Measurements from ENCODE around the gene ZNF668.

The ZNF668 gene

DNA sequence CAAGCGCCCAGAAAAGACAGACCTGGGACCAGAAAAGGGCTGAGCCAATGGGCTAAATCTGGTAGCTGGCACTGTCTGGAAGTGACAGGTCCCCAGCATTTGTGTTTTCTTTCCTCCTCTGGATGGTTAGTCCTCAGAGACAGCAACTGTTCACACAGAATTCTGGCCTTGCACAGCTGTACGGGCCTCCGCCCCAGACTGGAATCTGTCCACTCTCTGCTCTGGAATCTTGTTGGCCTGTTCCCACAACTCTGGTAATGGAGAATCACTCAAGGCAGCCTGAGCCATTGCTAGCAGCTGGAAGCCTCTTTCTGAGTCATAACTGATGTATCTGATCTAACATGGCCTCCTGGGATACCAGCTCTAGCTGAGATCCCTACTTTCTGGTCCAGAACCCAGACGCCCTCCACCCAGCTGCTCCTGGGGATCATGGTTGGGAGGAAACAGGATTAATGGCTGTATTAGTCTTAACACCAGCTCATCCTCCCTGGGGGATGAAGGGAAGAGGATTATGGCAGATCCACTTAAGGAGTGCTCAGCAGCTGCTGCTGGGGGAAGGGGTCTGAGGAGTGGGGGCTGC lies 9.1 kb downstream of the ZNF668 start:
- H3K4me3 ChIP-seq (ENCODE audit: low read length in 2 of 2): no peak overlapping the region
- peaks cover 26 to 54% of the 10 kb centered on the region in 2 donors for H3K36me3 ChIP-seq (replicated peaks in 1 of 2; ENCODE audit: control insufficient read depth in 2 of 2, insufficient read depth in 2 of 2, low read length in 2 of 2)
- no peaks in the 10 kb centered on the region for H3K27me3 ChIP-seq (ENCODE audit: control insufficient read depth in 3 of 3, insufficient read depth in 3 of 3, low read depth in 1 of 3, low read length in 3 of 3)
- no peak overlapping the region for H3K27ac ChIP-seq (replicated peaks; ENCODE audit: low read length)
- no peak overlapping the region for H3K14ac ChIP-seq (ENCODE audit: low read length)
- H2BK12ac ChIP-seq (ENCODE audit: low read length): no peak overlapping the region
- no peak overlapping the region for H2BK120ac ChIP-seq (ENCODE audit: low read depth, low read length)
- WGBS, 2 donors (ENCODE audit: extremely low coverage in 2 of 2, insufficient read length in 2 of 2, insufficient replicate concordance in 1 of 2): no CpG with 5 or more reads among the region's 4 CpGs
- H4K91ac ChIP-seq (ENCODE audit: low read depth, low read length, poor library complexity): no peak overlapping the region
- peaks cover 0 to 3% of the 10 kb centered on the region in 2 donors for H3K4me1 ChIP-seq (ENCODE audit: control insufficient read depth in 2 of 2, insufficient read depth in 1 of 2, low read depth in 1 of 2, low read length in 2 of 2)
- no peak overlapping the region for H3K9ac ChIP-seq (ENCODE audit: low read depth, low read length, poor library complexity)
- no peak overlapping the region for H2BK15ac ChIP-seq (ENCODE audit: low read length)
- H3K4ac ChIP-seq (ENCODE audit: low read length): no peak overlapping the region
- no peak overlapping the region for H2BK5ac ChIP-seq (ENCODE audit: low read length)
- H2AK5ac ChIP-seq (ENCODE audit: low read depth, low read length): no peak overlapping the region
- H3K79me1 ChIP-seq (ENCODE audit: low read depth, low read length): peaks cover 13% of the 10 kb centered on the region
- no peak overlapping the region for H3K4me2 ChIP-seq (ENCODE audit: insufficient read depth, low read length, poor library complexity, severe bottlenecking)
- H2AFZ ChIP-seq (ENCODE audit: low read length): no peak overlapping the region
- H3K23ac ChIP-seq (ENCODE audit: low read depth, low read length, poor library complexity): no peak overlapping the region
- DNase-seq (ENCODE audit: low spot score): no peak
- H3K9me3 ChIP-seq (replicated peaks in 1 of 2; ENCODE audit: control insufficient read depth in 2 of 2, insufficient read depth in 1 of 2, low read depth in 1 of 2, low read length in 2 of 2): no peaks in the 10 kb centered on the region
- no peak overlapping the region for H4K8ac ChIP-seq (ENCODE audit: low read depth, low read length)
- H3K18ac ChIP-seq (ENCODE audit: low read length): no peak overlapping the region

DNA sequence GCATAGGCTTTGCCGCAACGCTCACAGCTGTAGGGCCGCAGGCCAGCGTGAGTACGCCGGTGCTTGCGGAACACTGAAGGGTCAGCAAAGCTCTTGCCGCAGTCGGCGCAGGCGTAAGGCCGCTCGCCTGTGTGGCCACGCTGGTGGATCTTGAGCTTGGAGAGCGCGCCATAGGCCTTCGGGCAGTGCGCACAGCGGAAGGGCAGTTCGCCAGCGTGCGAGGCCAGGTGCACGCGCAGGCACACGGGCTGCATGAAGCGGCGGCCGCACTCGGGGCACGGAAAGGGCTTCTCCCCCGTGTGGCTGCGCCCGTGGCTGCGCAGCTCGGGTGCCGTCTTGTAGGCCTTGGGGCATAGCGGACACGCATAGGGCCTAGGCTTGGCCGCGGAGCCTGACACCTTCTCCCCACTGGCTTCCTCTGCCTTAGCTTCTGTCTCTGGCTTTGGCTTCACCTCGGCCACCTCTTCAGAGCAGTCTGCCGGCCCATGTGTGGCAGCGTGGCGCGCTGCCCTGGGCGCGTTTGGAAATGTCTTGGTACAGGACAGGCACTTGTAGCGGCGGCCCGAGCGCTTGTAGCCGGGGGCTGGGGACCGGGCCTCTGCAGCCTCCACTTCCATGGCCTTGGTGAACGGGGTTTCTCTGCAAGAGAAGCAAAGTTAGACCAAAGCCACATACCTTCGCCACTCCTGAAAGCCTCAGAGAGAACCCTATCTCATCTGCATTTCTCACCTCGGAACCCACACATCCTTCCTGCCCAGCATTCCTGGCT lies 10.0 kb downstream of the ZNF668 start:
- Histone ChIP-seq H3K4ac (ENCODE audit: low read length) (peak overlapping the region; percentile 11), H3K36me3 (replicated peaks in 1 of 2; ENCODE audit: control insufficient read depth in 2 of 2, insufficient read depth in 2 of 2, low read length in 2 of 2) (peaks cover 26 to 60% of the 10 kb centered on the region in 2 donors), H3K23ac (ENCODE audit: low read depth, low read length, poor library complexity) (peak overlapping the region; percentile 73), H4K91ac (ENCODE audit: low read depth, low read length, poor library complexity) (no peak overlapping the region), H3K9ac (ENCODE audit: low read depth, low read length, poor library complexity) (no peak overlapping the region), H2BK15ac (ENCODE audit: low read length) (no peak overlapping the region), H3K79me1 (ENCODE audit: low read depth, low read length) (peaks cover 13% of the 10 kb centered on the region), H3K27me3 (ENCODE audit: control insufficient read depth in 3 of 3, insufficient read depth in 3 of 3, low read depth in 1 of 3, low read length in 3 of 3) (no peaks in the 10 kb centered on the region), H3K9me3 (replicated peaks in 1 of 2; ENCODE audit: control insufficient read depth in 2 of 2, insufficient read depth in 1 of 2, low read depth in 1 of 2, low read length in 2 of 2) (no peaks in the 10 kb centered on the region), H2AFZ (ENCODE audit: low read length) (no peak overlapping the region), H2BK5ac (ENCODE audit: low read length) (peak overlapping the region; percentile 75), H3K4me1 (ENCODE audit: control insufficient read depth in 2 of 2, insufficient read depth in 1 of 2, low read depth in 1 of 2, low read length in 2 of 2) (peaks cover 0 to 3% of the 10 kb centered on the region in 2 donors), H3K4me3 (ENCODE audit: low read length in 2 of 2) (peak overlapping the region in 1 of 2 donors; percentile 39), H3K14ac (ENCODE audit: low read length) (no peak overlapping the region), H3K27ac (replicated peaks; ENCODE audit: low read length) (no peak overlapping the region), H4K8ac (ENCODE audit: low read depth, low read length) (peak overlapping the region; percentile 82), H2AK5ac (ENCODE audit: low read depth, low read length) (no peak overlapping the region), H2BK12ac (ENCODE audit: low read length) (no peak overlapping the region), H2BK120ac (ENCODE audit: low read depth, low read length) (no peak overlapping the region), H3K18ac (ENCODE audit: low read length) (no peak overlapping the region), H3K4me2 (ENCODE audit: insufficient read depth, low read length, poor library complexity, severe bottlenecking) (no peak overlapping the region)
- WGBS, 2 donors (ENCODE audit: extremely low coverage in 2 of 2, insufficient read length in 2 of 2, insufficient replicate concordance in 1 of 2): no CpG with 5 or more reads among the region's 56 CpGs
- no peak for DNase-seq (ENCODE audit: low spot score)

DNA sequence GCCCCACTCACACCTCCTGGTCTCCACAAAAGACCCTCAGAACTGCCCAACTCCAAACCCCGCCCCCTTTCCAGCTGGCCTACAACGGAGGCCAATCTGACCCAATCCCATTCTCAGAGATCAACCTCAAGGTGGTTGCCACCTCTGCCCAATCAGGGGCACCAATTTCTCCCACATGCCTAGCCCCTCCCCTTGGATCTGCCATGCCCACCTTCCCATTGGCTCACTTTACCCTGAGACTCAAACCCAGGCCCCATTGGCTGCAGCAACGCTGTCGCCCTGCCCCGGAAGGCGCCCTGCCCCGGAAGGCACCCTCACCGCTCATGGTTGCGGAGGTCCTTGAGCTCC lies 10.6 kb downstream of the ZNF668 start:
- Histone ChIP-seq H3K79me1 (ENCODE audit: low read depth, low read length) (peaks cover 13% of the 10 kb centered on the region), H3K4me1 (ENCODE audit: control insufficient read depth in 2 of 2, insufficient read depth in 1 of 2, low read depth in 1 of 2, low read length in 2 of 2) (peaks cover 0 to 3% of the 10 kb centered on the region in 2 donors), H2BK15ac (ENCODE audit: low read length) (no peak overlapping the region), H2BK12ac (ENCODE audit: low read length) (no peak overlapping the region), H2BK120ac (ENCODE audit: low read depth, low read length) (no peak overlapping the region), H3K4me3 (ENCODE audit: low read length in 2 of 2) (peak overlapping the region in 1 of 2 donors; percentile 39), H3K27ac (replicated peaks; ENCODE audit: low read length) (no peak overlapping the region), H3K4ac (ENCODE audit: low read length) (peak overlapping the region; percentile 11), H3K14ac (ENCODE audit: low read length) (no peak overlapping the region), H3K36me3 (replicated peaks in 1 of 2; ENCODE audit: control insufficient read depth in 2 of 2, insufficient read depth in 2 of 2, low read length in 2 of 2) (peaks cover 26 to 60% of the 10 kb centered on the region in 2 donors), H4K8ac (ENCODE audit: low read depth, low read length) (peak overlapping the region; percentile 82), H3K9ac (ENCODE audit: low read depth, low read length, poor library complexity) (no peak overlapping the region), H3K9me3 (replicated peaks in 1 of 2; ENCODE audit: control insufficient read depth in 2 of 2, insufficient read depth in 1 of 2, low read depth in 1 of 2, low read length in 2 of 2) (no peaks in the 10 kb centered on the region), H4K91ac (ENCODE audit: low read depth, low read length, poor library complexity) (no peak overlapping the region), H3K4me2 (ENCODE audit: insufficient read depth, low read length, poor library complexity, severe bottlenecking) (no peak overlapping the region), H3K18ac (ENCODE audit: low read length) (no peak overlapping the region), H2AFZ (ENCODE audit: low read length) (no peak overlapping the region), H2AK5ac (ENCODE audit: low read depth, low read length) (no peak overlapping the region), H2BK5ac (ENCODE audit: low read length) (peak overlapping the region; percentile 75), H3K27me3 (ENCODE audit: control insufficient read depth in 3 of 3, insufficient read depth in 3 of 3, low read depth in 1 of 3, low read length in 3 of 3) (no peaks in the 10 kb centered on the region), H3K23ac (ENCODE audit: low read depth, low read length, poor library complexity) (peak overlapping the region; percentile 73)
- no CpG with 5 or more reads among the region's 9 CpGs for WGBS, 2 donors (ENCODE audit: extremely low coverage in 2 of 2, insufficient read length in 2 of 2, insufficient replicate concordance in 1 of 2)
- DNase-seq (ENCODE audit: low spot score): no peak

DNA sequence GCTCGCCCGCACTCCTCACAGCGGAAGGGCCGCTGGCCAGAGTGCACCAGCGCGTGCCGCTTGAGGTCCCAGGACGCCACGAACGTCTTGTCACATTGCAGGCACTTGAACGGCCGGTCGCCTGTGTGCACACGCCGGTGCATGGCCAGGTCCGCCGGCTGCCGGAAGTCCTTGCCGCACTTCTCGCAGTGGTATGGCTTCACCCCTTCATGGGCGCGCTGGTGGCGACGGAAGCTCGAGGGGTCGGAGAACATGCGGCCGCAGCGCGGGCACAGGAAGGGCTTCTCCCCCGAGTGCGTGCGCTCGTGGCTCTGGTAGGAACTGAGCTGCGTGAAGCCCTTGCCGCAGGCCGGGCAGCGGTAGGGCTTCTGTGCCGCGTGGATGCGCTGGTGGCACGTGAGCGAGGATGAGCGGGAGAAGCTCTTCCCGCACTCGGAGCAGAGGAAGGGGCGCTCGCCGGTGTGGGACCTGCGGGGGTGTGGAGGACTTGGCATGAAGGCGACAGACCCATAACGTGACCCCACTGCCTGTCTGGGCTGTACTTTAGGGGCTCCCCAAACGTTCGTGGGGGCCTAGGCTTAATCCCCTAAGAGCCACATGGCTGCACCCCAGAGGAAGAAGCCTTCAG lies 12.1 kb downstream of the ZNF668 start:
- Histone ChIP-seq H3K27me3 (ENCODE audit: control insufficient read depth in 3 of 3, insufficient read depth in 3 of 3, low read depth in 1 of 3, low read length in 3 of 3) (no peaks in the 10 kb centered on the region), H3K9ac (ENCODE audit: low read depth, low read length, poor library complexity) (no peak overlapping the region), H4K8ac (ENCODE audit: low read depth, low read length) (no peak overlapping the region), H3K14ac (ENCODE audit: low read length) (no peak overlapping the region), H3K4me3 (ENCODE audit: low read length in 2 of 2) (peak overlapping the region in 1 of 2 donors; percentile 49), H3K4me1 (ENCODE audit: control insufficient read depth in 2 of 2, insufficient read depth in 1 of 2, low read depth in 1 of 2, low read length in 2 of 2) (peaks cover 0 to 3% of the 10 kb centered on the region in 2 donors), H2BK5ac (ENCODE audit: low read length) (no peak overlapping the region), H3K79me1 (ENCODE audit: low read depth, low read length) (peaks cover 13% of the 10 kb centered on the region), H3K9me3 (replicated peaks in 1 of 2; ENCODE audit: control insufficient read depth in 2 of 2, insufficient read depth in 1 of 2, low read depth in 1 of 2, low read length in 2 of 2) (no peaks in the 10 kb centered on the region), H3K36me3 (replicated peaks in 1 of 2; ENCODE audit: control insufficient read depth in 2 of 2, insufficient read depth in 2 of 2, low read length in 2 of 2) (peaks cover 26 to 52% of the 10 kb centered on the region in 2 donors), H3K4ac (ENCODE audit: low read length) (no peak overlapping the region), H2AK5ac (ENCODE audit: low read depth, low read length) (no peak overlapping the region), H2BK120ac (ENCODE audit: low read depth, low read length) (no peak overlapping the region), H2BK15ac (ENCODE audit: low read length) (no peak overlapping the region), H3K27ac (replicated peaks; ENCODE audit: low read length) (no peak overlapping the region), H4K91ac (ENCODE audit: low read depth, low read length, poor library complexity) (no peak overlapping the region), H2BK12ac (ENCODE audit: low read length) (no peak overlapping the region), H2AFZ (ENCODE audit: low read length) (no peak overlapping the region), H3K23ac (ENCODE audit: low read depth, low read length, poor library complexity) (peak overlapping the region; percentile 73), H3K4me2 (ENCODE audit: insufficient read depth, low read length, poor library complexity, severe bottlenecking) (no peak overlapping the region), H3K18ac (ENCODE audit: low read length) (no peak overlapping the region)
- no peak for DNase-seq (ENCODE audit: low spot score)
- WGBS, 2 donors (ENCODE audit: extremely low coverage in 2 of 2, insufficient read length in 2 of 2, insufficient replicate concordance in 1 of 2): no CpG with 5 or more reads among the region's 54 CpGs

All from neuronal stem cell (in vitro differentiated cells).